ENCODE measurements around the gene VIPR2.

DNA sequence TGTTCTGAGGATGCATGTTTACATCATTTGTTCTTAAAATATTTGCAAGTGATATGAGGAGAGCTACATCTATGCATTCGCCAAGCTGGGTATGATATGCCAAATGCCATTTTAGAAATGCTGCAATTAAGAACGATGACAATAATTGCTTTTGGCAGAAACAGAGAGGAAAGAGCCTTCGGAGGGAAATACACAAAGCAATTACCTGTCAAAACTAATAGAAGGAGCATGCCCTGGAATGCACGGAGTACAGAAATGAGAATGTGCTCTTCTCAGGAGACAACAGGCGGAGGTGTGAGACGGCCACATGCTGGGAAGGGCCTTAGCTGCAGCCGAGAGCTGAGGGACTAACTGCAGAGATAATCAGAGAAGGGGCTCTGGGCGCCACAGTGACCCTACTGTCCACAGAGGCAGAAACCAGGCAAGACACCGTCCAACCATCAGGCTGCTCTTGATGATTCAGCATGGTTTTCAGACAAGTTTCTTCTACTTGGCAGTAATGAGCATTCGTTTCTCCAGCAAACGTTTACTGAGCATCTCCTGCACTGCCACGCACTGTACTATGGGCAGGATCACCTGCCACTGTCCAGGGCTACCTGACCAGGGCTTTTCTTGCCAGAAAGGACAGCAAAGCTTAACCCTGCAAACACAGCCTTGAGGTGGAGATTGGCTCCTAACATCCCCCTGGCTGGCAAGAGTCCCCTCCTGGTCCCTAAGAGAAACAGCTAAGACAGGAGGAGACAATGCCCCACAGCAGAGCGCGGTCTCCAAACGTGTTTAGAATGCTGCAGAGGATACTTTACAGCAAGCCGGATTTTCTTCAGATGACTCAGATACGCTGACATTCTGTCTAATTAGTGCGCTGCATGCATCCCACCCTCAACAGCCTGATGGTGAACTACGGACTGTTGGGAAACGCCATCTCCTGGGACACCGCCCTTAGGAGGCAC lies 18.1 kb downstream of the VIPR2 start:
- no peak for TF ChIP-seq EZH2 (IDR thresholded peaks at IDR 0.05)
- TF ChIP-seq, protein P1, sequence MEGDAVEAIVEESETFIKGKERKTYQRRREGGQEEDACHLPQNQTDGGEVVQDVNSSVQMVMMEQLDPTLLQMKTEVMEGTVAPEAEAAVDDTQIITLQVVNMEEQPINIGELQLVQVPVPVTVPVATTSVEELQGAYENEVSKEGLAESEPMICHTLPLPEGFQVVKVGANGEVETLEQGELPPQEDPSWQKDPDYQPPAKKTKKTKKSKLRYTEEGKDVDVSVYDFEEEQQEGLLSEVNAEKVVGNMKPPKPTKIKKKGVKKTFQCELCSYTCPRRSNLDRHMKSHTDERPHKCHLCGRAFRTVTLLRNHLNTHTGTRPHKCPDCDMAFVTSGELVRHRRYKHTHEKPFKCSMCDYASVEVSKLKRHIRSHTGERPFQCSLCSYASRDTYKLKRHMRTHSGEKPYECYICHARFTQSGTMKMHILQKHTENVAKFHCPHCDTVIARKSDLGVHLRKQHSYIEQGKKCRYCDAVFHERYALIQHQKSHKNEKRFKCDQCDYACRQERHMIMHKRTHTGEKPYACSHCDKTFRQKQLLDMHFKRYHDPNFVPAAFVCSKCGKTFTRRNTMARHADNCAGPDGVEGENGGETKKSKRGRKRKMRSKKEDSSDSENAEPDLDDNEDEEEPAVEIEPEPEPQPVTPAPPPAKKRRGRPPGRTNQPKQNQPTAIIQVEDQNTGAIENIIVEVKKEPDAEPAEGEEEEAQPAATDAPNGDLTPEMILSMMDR (IDR thresholded peaks at IDR 0.05), result no peak
